PC-3 (cell line): ENCODE results near the gene CDC25B.

ENCODE experiments used
- CTCF ChIP-seq: fragments of 300-600 bp; sonication (generic); conservative IDR thresholded peaks from 2 replicates; pipeline ENCODE4 v1.5.1; 2017; ENCODE audit warnings: antibody characterized with exemption, low read depth, mild to moderate bottlenecking, low read length
- EZH2 ChIP-seq: fragments of 300-600 bp; sonication (generic); IDR thresholded peaks from one replicate; pipeline ENCODE4 v1.6.1; 2017; ENCODE audit warnings: antibody characterized with exemption, mild to moderate bottlenecking, low read length; ENCODE audit not compliant: unreplicated experiment

GRCh38 chr20:3797226-3797545 lies 1.1 kb downstream of the CDC25B start:
- no peak for TF ChIP-seq EZH2
- no peak for TF ChIP-seq CTCF
